GM12878 (cell line): ENCODE measurements around the gene ANKS1A.

Experiments used
- CTCF ChIP-seq, 3 experiments: IDR thresholded peaks in 2 of 3; conservative IDR thresholded peaks in 1 of 3; 2 replicates each; pipeline ENCODE4 v1.5.1; 2011; ENCODE audit warnings: low read depth in 3 of 3, low read length in 3 of 3, mild to moderate bottlenecking in 3 of 3, control low read depth in 2 of 3, moderate library complexity in 2 of 3, inconsistent platforms in 1 of 3, mixed read lengths in 1 of 3; ENCODE audit not compliant: control insufficient read depth in 2 of 3, insufficient read depth in 1 of 3; ENCODE audit errors: extremely low read depth in 1 of 3
- MAX ChIP-seq: IDR thresholded peaks from 2 replicates; pipeline ENCODE4 v1.6.1; 2012; ENCODE audit warnings: low read depth, low read length, improper control_type of control experiment
- MYB ChIP-seq: fragments of 150-350 bp; IDR thresholded peaks from 2 replicates; pipeline ENCODE4 v1.6.1; 2014; ENCODE audit warnings: mild to moderate bottlenecking, low read depth, low read length, borderline replicate concordance
- POLR2A ChIP-seq: IDR thresholded peaks from 2 replicates; pipeline ENCODE4 v1.6.1; 2011; ENCODE audit warnings: low read depth, mild to moderate bottlenecking, low read length
- REST ChIP-seq: IDR thresholded peaks from 2 replicates; pipeline ENCODE4 v1.6.1; 2012; ENCODE audit warnings: mild to moderate bottlenecking, low read depth, low read length
- YY1 ChIP-seq: IDR thresholded peaks from 2 replicates; pipeline ENCODE4 v1.6.1; 2011; ENCODE audit warnings: low read depth, mild to moderate bottlenecking, low read length

- TF ChIP-seq REST (no peak), CTCF (IDR thresholded peaks at IDR 0.05 in 2 of 3, conservative IDR thresholded peaks at IDR 0.05 in 1 of 3; ENCODE audit: control insufficient read depth in 2 of 3, extremely low read depth in 1 of 3, insufficient read depth in 1 of 3, low read depth in 3 of 3, low read length in 3 of 3) (no peak), MAX (no peak), MYB (no peak), POLR2A (no peak), YY1 (no peak)
These were observed 168.6 kb downstream of the ANKS1A start for GRCh38 chr6:35057449-35058357.
